NCI-H1436 (cell line): Measurements from ENCODE around the gene RDX.
"Not testable (repeated sequence)": the region's sequence is repeated elsewhere in the genome, so short reads cannot be mapped to it uniquely, and the experiment has no call there.

Experiments
- DNase-seq: peaks from one replicate; lab custom pipeline; 2025; lab: John Stamatoyannopoulos, UW

Gene RDX

GRCh38 chr11:110272919-110273318, 23.5 kb downstream of the RDX start:
- no peak for DNase-seq

DNA sequence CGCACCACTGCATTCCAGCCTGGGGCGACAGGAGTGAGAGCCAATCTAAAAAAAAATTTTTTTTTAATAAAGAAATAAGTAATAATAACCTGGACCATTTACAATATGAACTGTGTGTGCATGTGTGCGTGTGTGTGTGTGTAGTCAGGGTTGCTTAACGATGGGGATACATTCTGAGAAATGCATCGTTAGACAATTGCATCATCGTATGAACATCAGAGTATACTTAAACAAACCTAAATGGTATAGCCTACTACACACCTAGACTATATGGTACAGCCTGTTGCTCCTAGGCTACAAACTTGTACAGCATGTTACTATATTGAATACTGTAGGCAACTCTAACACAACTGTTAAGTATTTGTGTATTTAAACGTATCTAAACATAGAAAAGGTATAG, 26.4 kb downstream of the RDX start:
- DNase-seq: no peak

DNA sequence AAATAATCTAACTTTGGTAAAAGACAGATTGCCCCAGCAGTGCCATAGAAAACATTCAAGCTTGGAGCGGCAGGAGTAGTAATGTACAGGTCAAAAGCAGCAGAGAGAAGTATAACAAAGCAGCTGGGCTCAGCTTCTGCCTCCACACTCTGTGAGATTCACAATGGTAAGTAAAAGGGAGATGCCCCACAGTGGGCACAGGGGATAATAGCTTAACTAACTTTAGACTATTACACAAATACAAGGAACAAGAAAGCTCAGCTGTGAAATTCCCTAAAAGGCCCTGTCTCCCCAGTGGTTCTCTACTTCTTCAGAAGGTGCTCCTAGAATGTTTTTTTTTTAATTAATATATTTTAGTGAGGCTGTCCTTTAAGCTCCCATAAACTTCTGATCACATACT, 28.0 kb downstream of the RDX start:
- DNase-seq: no peak

DNA sequence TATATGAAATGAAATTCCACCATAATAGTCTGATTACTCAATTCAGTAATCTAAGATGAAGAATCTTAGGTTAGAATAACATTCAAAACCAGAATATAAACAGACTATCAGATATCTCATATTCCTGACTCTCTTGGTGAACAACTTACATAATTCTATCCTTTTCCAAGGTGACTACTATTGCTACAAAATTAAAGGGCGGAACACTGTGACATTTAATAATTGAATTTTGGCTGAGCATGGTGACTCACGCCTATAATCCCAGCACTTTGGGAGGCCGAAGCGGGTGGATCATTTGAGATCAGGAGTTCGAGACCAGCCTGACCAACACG, 34.4 kb downstream of the RDX start:
- DNase-seq: no peak

GRCh38 chr11:110261195-110262071, 35.0 kb downstream of the RDX start:
- DNase-seq: no peak

- DNase-seq: no peak
Observed at GRCh38 chr11:110253525-110253924, 42.9 kb downstream of the RDX start.

GRCh38 chr11:110251836-110252235, 44.6 kb downstream of the RDX start:
- no peak for DNase-seq

- DNase-seq: no peak
Observed at GRCh38 chr11:110250168-110250567, 46.2 kb downstream of the RDX start.

- no peak for DNase-seq
Observed at GRCh38 chr11:110249766-110250165, 46.6 kb downstream of the RDX start.

- no peak for DNase-seq
Observed at GRCh38 chr11:110249066-110249465, 47.3 kb downstream of the RDX start.

DNA sequence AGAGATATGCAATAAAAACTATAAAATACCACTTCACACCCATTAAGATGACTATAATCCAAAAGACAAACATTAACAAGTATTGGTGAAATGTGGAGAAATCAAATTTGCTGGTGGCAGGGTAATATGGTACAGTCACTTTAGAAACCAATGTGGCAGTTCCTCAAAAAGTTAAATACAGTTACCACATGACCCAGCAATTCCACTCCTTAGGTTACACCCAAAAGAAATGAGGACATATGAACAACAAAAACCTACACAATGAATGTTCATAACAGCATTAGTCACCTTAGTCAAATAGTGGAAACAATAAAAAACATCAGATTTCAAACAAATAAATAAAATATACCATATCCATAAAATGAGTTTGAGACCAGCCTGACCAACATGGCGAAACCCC, 52.6 kb downstream of the RDX start:
- no peak for DNase-seq

- no peak for DNase-seq
Observed at GRCh38 chr11:110242746-110243145, 53.7 kb downstream of the RDX start.

DNA sequence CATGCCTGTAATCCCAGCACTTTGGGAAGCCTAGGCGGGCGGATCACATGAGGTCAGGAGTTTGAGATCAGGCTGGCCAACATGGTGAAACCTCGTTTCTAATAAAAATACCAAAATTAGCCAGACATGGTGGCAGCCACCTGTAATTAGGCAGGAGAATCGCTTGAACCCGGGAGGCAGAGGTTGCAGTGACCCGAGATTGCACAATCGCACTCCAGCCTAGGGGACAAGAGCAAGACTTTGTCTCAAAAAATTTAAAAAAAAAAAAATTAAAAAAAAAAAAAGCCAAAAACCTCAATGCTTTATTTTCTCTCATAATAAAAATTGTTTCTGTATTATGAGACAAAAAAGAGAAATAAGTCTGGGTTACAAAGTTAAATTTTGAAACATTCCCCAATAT, 54.2 kb downstream of the RDX start:
- no peak for DNase-seq

DNA sequence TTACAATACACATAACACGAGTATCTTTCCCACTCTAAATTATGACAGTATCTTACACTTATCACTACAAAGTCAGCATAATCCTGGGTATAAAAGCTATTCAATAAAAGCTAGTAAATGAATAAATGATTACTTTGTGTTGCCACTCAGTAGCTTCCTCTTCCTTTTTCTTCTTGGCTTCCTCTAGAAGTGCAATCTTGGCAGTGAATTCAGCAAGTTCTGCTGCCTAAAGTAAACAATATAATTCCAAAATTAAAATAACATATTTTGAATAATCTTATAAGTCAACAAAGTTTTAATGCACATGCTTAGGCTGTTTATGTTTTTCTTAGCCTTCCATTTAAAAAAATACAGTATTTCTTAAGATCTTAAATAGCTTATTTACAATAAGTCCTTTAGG, 60.4 kb downstream of the RDX start:
- DNase-seq: no peak

DNA sequence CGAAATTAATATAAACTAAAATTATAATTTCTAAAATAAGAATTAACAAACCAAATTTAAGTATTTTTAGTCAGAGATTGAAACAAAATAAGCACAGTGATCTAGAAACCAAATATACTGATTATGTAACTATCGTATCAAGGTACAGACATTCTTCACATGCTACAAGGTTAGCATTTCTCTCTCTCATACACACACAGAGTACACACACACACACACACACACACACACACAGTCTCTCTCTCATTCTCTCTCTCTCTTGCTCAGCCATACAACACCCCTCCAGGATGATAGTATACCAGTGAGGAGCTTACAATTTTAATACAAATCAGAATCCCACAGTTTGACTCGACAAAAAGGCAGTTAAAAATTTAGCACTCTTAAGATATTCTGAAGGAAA, 66.0 kb downstream of the RDX start:
- DNase-seq: no peak

GRCh38 chr11:110219006-110219785, 77.2 kb downstream of the RDX start:
- no peak for DNase-seq

DNA sequence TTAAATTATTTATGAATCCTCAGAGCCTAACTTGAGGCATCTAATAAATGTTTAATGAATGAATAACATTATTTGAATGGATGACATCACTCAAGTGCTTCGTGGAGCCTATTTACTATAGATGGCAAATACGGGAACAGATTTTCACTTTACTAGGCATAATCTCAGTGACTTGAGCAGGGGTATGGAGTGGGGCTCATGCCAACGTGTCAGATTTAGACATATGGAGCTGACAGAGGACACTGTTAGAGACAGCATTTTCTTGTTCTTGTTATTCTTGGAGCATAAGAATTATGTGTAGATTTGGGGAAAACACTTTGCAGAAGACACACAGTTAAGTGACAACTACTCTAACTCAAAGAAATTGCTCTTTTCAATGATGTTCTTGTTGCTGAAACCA, 78.5 kb downstream of the RDX start:
- no peak for DNase-seq

GRCh38 chr11:110217223-110217877, 79.1 kb downstream of the RDX start:
- DNase-seq: no peak

DNA sequence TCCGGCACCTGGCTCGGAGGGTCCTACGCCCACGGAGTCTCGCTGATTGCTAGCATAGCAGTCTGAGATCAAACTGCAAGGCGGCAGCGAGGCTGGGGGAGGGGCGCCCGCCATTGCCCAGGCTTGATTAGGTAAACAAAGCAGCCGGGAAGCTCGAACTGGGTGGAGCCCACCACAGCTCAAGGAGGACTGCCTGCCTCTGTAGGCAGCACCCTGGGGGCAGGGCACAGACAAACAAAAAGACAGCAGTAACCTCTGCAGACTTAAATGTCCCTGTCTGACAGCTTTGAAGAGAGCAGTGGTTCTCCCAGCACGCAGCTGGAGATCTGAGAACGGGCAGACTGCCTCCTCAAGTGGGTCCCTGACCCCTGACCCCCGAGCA, 87.1 kb downstream of the RDX start:
- DNase-seq: not testable (repeated sequence)

DNA sequence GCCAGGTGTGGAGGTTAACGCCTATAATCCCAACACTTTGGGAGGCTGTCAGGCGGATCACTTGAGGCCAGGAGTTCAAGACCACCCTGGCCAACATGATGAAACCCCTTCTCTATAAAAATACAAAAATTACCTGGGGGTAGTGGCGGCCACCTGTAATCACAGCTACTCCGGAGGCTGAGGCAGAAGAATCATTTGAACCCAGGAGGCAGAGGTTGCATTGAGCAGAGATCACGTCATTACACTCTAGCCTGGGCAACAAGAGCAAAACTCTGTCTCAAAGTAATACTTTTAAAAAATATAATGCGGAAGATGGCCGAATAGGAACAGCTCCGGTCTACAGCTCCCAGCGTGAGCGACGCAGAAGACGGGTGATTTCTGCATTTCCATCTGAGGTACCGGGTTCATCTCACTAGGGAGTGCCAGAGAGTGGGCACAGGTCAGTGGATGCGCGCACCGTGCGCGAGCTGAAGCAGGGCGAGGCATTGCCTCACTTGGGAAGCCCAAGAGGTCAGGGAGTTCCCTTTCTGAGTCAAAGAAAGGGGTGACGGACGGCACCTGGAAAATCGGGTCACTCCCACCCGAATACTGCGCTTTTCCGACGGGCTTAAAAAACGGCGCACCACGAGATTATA, 87.6 kb downstream of the RDX start:
- DNase-seq: not testable (repeated sequence)

DNA sequence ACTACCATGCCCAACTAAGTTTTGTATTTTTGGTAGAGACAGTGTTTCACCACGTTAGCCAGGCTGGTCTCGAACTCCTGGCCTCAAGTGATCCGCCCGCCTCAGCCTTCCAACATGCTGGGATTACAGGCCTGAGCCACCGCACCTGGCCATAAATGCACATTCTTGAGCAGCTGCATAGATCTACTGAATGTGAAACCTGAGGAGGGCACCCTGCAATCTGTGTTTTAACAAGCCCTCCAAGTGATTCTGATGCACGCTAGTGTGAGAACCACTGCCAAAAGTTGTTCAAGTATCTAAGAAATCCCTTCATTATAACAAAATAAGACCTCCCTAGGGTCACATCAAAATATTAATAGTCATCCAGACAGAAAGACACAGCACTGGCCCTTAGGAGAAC, 89.3 kb downstream of the RDX start:
- DNase-seq: no peak

DNA sequence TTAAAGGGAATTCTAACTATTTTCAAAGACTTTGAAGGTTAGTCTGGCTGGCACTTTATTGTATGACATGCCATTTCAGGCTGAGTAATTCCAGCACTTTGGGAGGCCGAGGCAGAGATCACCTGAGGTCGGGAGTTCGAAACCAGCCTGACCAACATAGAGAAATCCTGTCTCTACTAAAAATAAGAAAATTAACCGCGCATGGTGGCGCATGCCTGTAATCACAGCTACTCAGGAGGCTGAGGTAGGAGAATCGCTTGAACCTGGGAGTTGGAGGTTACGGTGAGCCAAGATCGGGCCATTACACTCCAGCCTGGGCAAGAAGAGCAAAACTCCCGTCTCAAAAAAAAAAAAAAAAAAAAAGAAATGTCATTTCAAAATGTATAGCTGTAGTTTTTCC, 95.6 kb downstream of the RDX start:
- no peak for DNase-seq

- no peak for DNase-seq
Observed at GRCh38 chr11:110200241-110200640, 96.2 kb downstream of the RDX start.
